Liver (tissue), 9 donors: Measurements from ENCODE around the gene POLA1. TPM values are rescaled to one million over a fixed set of nuclear protein-coding genes. Genes with fewer than 3 reads are reported as not detected.

Experiments
- DNase-seq: peaks from one replicate; pipeline ENCODE4 v3.0.0-alpha.2; 2017; ENCODE audit warnings: low spot score
- H3K27ac ChIP-seq, 2 donors: one replicate each; pipeline ENCODE4 v1.7.0; 2013; ENCODE audit warnings: inconsistent platforms in 2 of 2, low read length in 2 of 2, control low read depth in 1 of 2, low read depth in 1 of 2, mild to moderate bottlenecking in 1 of 2
- H3K27me3 ChIP-seq, 4 donors: one replicate each; pipeline versions ENCODE4 v1.6.1 to v1.7.0; 2013; ENCODE audit warnings: low read length in 3 of 4, inconsistent platforms in 1 of 4, mild to moderate bottlenecking in 1 of 4, moderate library complexity in 1 of 4; ENCODE audit not compliant: control insufficient read depth in 4 of 4, insufficient read depth in 4 of 4
- H3K36me3 ChIP-seq, 4 donors: one replicate each; pipeline versions ENCODE4 v1.6.1 to v1.7.0; 2013; ENCODE audit warnings: low read length in 3 of 4, mild to moderate bottlenecking in 3 of 4, low read depth in 1 of 4, moderate library complexity in 1 of 4; ENCODE audit not compliant: control insufficient read depth in 4 of 4, insufficient read depth in 3 of 4
- H3K4me1 ChIP-seq, 4 donors: one replicate each; pipeline versions ENCODE4 v1.6.1 to v1.7.0; 2013; ENCODE audit warnings: low read length in 3 of 4, mild to moderate bottlenecking in 3 of 4, moderate library complexity in 1 of 4; ENCODE audit not compliant: control insufficient read depth in 4 of 4, insufficient read depth in 4 of 4
- H3K4me3 ChIP-seq, 3 donors: one replicate each; pipeline versions ENCODE4 v1.6.1 to v1.7.0; 2013; ENCODE audit warnings: low read length in 3 of 3, control low read depth in 1 of 3, low read depth in 1 of 3, mild to moderate bottlenecking in 1 of 3
- H3K9ac ChIP-seq, 2 donors: one replicate each; pipeline ENCODE4 v1.7.0; 2013; ENCODE audit warnings: low read length in 2 of 2, mild to moderate bottlenecking in 2 of 2, moderate library complexity in 2 of 2, control low read depth in 1 of 2, low read depth in 1 of 2
- H3K9me3 ChIP-seq, 4 donors: one replicate each; pipeline versions ENCODE4 v1.6.1 to v1.7.0; 2013; ENCODE audit warnings: low read length in 3 of 4; ENCODE audit not compliant: control insufficient read depth in 4 of 4
- ATF3 ChIP-seq: IDR thresholded peaks from 2 replicates; pipeline ENCODE4 v1.6.1; 2016; ENCODE audit warnings: antibody characterized with exemption
- CTCF ChIP-seq: fragments of 150-350 bp; IDR thresholded peaks from 2 replicates; pipeline ENCODE4 v1.5.1; 2017; ENCODE audit warnings: improper control_type of control experiment, low read depth, low read length; ENCODE audit not compliant: missing input control
- EGR1 ChIP-seq, 2 donors: IDR thresholded peaks; 2 replicates each; pipeline ENCODE4 v1.6.1; 2016 to 2018; ENCODE audit warnings: antibody characterized with exemption in 2 of 2, low read depth in 2 of 2
- FOXA1 ChIP-seq: IDR thresholded peaks from 2 replicates; pipeline ENCODE4 v1.6.1; 2016; ENCODE audit warnings: antibody characterized with exemption
- FOXA2 ChIP-seq: IDR thresholded peaks from 2 replicates; pipeline ENCODE4 v1.6.1; 2016; ENCODE audit warnings: antibody characterized with exemption
- GABPA ChIP-seq, 2 donors: IDR thresholded peaks in 1 of 2; conservative IDR thresholded peaks in 1 of 2; 2 replicates each; pipeline ENCODE4 v1.6.1; 2016; ENCODE audit warnings: antibody characterized with exemption in 2 of 2, mild to moderate bottlenecking in 1 of 2, moderate library complexity in 1 of 2
- HNF4A ChIP-seq, 2 donors: conservative IDR thresholded peaks; 2 replicates each; pipeline ENCODE4 v1.6.1; 2016; ENCODE audit warnings: antibody characterized with exemption in 2 of 2, mild to moderate bottlenecking in 2 of 2
- HNF4G ChIP-seq: IDR thresholded peaks from 2 replicates; pipeline ENCODE4 v1.6.1; 2016; ENCODE audit warnings: antibody characterized with exemption
- JUND ChIP-seq, 2 donors: IDR thresholded peaks; 2 replicates each; pipeline ENCODE4 v1.6.1; 2016; ENCODE audit warnings: antibody characterized with exemption in 2 of 2
- MAX ChIP-seq: IDR thresholded peaks from 2 replicates; pipeline ENCODE4 v1.6.1; 2016; ENCODE audit warnings: antibody characterized with exemption
- NR2F2 ChIP-seq: IDR thresholded peaks from 2 replicates; pipeline ENCODE4 v1.6.1; 2016; ENCODE audit warnings: antibody characterized with exemption
- RAD21 ChIP-seq, 2 donors: IDR thresholded peaks; 2 replicates each; pipeline ENCODE4 v1.6.1; 2016; ENCODE audit warnings: antibody characterized with exemption in 2 of 2, mild to moderate bottlenecking in 2 of 2
- REST ChIP-seq: IDR thresholded peaks from 2 replicates; pipeline ENCODE4 v1.6.1; 2016; ENCODE audit warnings: antibody characterized with exemption, mild to moderate bottlenecking
- RXRA ChIP-seq, 2 donors: IDR thresholded peaks; 2 replicates each; pipeline ENCODE4 v1.6.1; 2017 to 2018; ENCODE audit warnings: antibody characterized with exemption in 2 of 2, mild to moderate bottlenecking in 1 of 2
- SP1 ChIP-seq: IDR thresholded peaks from 2 replicates; pipeline ENCODE4 v1.6.1; 2018; ENCODE audit warnings: antibody characterized with exemption, mild to moderate bottlenecking
- TAF1 ChIP-seq: conservative IDR thresholded peaks from 2 replicates; pipeline ENCODE4 v1.6.1; 2016; ENCODE audit warnings: antibody characterized with exemption, mild to moderate bottlenecking
- YY1 ChIP-seq: IDR thresholded peaks from 2 replicates; pipeline ENCODE4 v1.6.1; 2016; ENCODE audit warnings: antibody characterized with exemption, mild to moderate bottlenecking
- ZBTB33 ChIP-seq: IDR thresholded peaks from 2 replicates; pipeline ENCODE4 v1.6.1; 2016; ENCODE audit warnings: antibody characterized with exemption
- WGBS: extraction: QIAGEN DNeasy Blood & Tissue Kit; methylation state at CpG from one replicate; pipeline ENCODE4 v1.1.7; 2013; 5-methylcytosine and 5-hydroxymethylcytosine counted together
- polyA plus RNA-seq, 2 donors: library from polyadenylated mRNA; stranded (reverse) in 1 of 2; unstranded in 1 of 2; fragments of 200-250 nt in 1 of 2; fragments of >200 nt in 1 of 2; fragmentation: Nextera tagmentation in 1 of 2; extraction: Ambion mirVana in 1 of 2; gene quantifications; one replicate each; pipeline versions ENCODE4 v1.2.1 to v1.2.3, GENCODE V29; 2013 to 2015
- total RNA-seq, 2 donors: library from RNA; depleted of rRNA; stranded (reverse); fragments of >200 nt; gene quantifications; one replicate each; pipeline ENCODE4 v1.2.3, GENCODE V29; 2014
- donor health status: healthy.
- donor health status: healthy.
- donor health status: healthy.
- donor health status: healthy.
- donor health status: healthy.

Gene POLA1
- total and polyA plus RNA-seq, 4 donors: 0.93 to 12.7 (median 4.3) TPM

- H3K27ac ChIP-seq: no peak overlapping the region
- H3K9ac ChIP-seq: no peak overlapping the region
- H3K9me3 ChIP-seq: no peaks in the 10 kb centered on the region
- no peaks in the 10 kb centered on the region for H3K27me3 ChIP-seq
- H3K4me1 ChIP-seq: no peaks in the 10 kb centered on the region
- TF ChIP-seq RAD21 (IDR thresholded peaks at IDR 0.05) (no peak), NR2F2 (no peak), RXRA (IDR thresholded peaks at IDR 0.05) (no peak), HNF4G (no peak), SP1 (no peak), MAX (no peak), HNF4A (conservative IDR thresholded peaks at IDR 0.05) (no peak), TAF1 (no peak), ATF3 (no peak), GABPA (IDR thresholded peaks at IDR 0.05 in 1 of 2, conservative IDR thresholded peaks at IDR 0.05 in 1 of 2) (no peak), JUND (IDR thresholded peaks at IDR 0.05) (no peak), EGR1 (IDR thresholded peaks at IDR 0.05; ENCODE audit: low read depth in 2 of 2) (no peak), FOXA1 (no peak), FOXA2 (no peak), REST (no peak), ZBTB33 (no peak)
- H3K36me3 ChIP-seq: no peaks in the 10 kb centered on the region
- DNase-seq: no peak
- no peak overlapping the region for H3K4me3 ChIP-seq
These were observed 166.4 kb downstream of the POLA1 start for GRCh38 chrX:24860140-24860539.

- no peak for DNase-seq
These were observed 168.6 kb downstream of the POLA1 start for GRCh38 chrX:24862343-24862742.

More at GRCh38 chrX:24862343-24862742, 168.6 kb downstream of the POLA1 start:
- H3K27ac ChIP-seq: no peak overlapping the region
- H3K9ac ChIP-seq: no peak overlapping the region
- H3K4me3 ChIP-seq: no peak overlapping the region
- no peaks in the 10 kb centered on the region for H3K9me3 ChIP-seq
- TF ChIP-seq HNF4G (no peak), RXRA (IDR thresholded peaks at IDR 0.05) (no peak), CTCF (no peak), SP1 (no peak), ATF3 (no peak), YY1 (no peak), HNF4A (conservative IDR thresholded peaks at IDR 0.05) (no peak), JUND (IDR thresholded peaks at IDR 0.05) (no peak), MAX (no peak), EGR1 (IDR thresholded peaks at IDR 0.05; ENCODE audit: low read depth in 2 of 2) (no peak)
- H3K27me3 ChIP-seq: no peaks in the 10 kb centered on the region
- 35% methylated on average over 2 of the region's 2 CpGs for WGBS
- H3K36me3 ChIP-seq: no peaks in the 10 kb centered on the region
- no peaks in the 10 kb centered on the region for H3K4me1 ChIP-seq
